BJ (cell line): ENCODE measurements around the gene BICC1. TPM values are rescaled to one million over a fixed set of nuclear protein-coding genes. Genes with fewer than 3 reads are reported as not detected.

Experiments used
- CTCF ChIA-PET: fragments of 350-600 bp; formaldehyde crosslinking; extraction: SDS; loops from one replicate; lab custom pipeline; 2021; ENCODE audit warnings: antibody characterized with exemption, inconsistent platforms; lab: Yijun Ruan, JAX
- POLR2A ChIA-PET: fragments of 300-600 bp; sonication (Branson Sonifier 250); formaldehyde crosslinking; extraction: SDS; loops from one replicate; lab custom pipeline; 2021; ENCODE audit warnings: antibody characterized with exemption; lab: Charles Lee
- DNase-seq: peaks from one replicate; pipeline ENCODE4 v3.0.0-alpha.2; 2011; ENCODE audit warnings: low read depth
- H3K27me3 ChIP-seq: 2 replicates; pipeline ENCODE4 v1.6.0; 2011; ENCODE audit warnings: low read length; ENCODE audit not compliant: control insufficient read depth, insufficient read depth
- H3K36me3 ChIP-seq: 2 replicates; pipeline ENCODE4 v1.5.1; 2011; ENCODE audit warnings: low read length; ENCODE audit not compliant: control insufficient read depth, insufficient read depth
- H3K4me3 ChIP-seq: 2 replicates; pipeline ENCODE4 v1.5.1; 2011; ENCODE audit warnings: low read depth, mild to moderate bottlenecking, control low read depth, low read length
- CTCF ChIP-seq: IDR thresholded peaks from 2 replicates; pipeline ENCODE4 v1.5.1; 2011; ENCODE audit warnings: low read depth, mild to moderate bottlenecking, control low read depth, inconsistent platforms, low read length, moderate library complexity; ENCODE audit not compliant: insufficient read depth
- polyA plus RNA-seq: library from polyadenylated mRNA; depleted of rRNA; stranded (reverse); fragments of >200 nt; gene quantifications from 2 replicates; pipeline ENCODE4 v1.2.3, GENCODE V29; 2011

BICC1 gene
- polyA plus RNA-seq, 1 experiment, result 27.0 TPM

GRCh38 chr10:58779594-58779993 lies 266.9 kb downstream of the BICC1 start:
- Histone ChIP-seq H3K36me3 (no peaks in the 10 kb centered on the region), H3K27me3 (no peaks in the 10 kb centered on the region), H3K4me3 (no peak overlapping the region)
- TF ChIP-seq CTCF, result no peak
- CTCF ChIA-PET, result no interaction called here
- DNase-seq, result no peak
- POLR2A ChIA-PET, result no interaction called here

- H3K27me3 ChIP-seq, result no peaks in the 10 kb centered on the region
- POLR2A ChIA-PET, result no interaction called here
- TF ChIP-seq CTCF, result no peak
- CTCF ChIA-PET, result interaction anchor here (0.5 to 3.0 kb wide), 4 partner anchors 37 to 422 kb away, joined by 3 to 8 read pairs (median 6); no protein-coding TSS in a partner anchor
- no peaks in the 10 kb centered on the region for H3K36me3 ChIP-seq
- DNase-seq, result no peak
- H3K4me3 ChIP-seq, result no peak overlapping the region
Measured at GRCh38 chr10:58780476-58780875, 267.8 kb downstream of the BICC1 start.

GRCh38 chr10:58781873-58782488 lies 269.3 kb downstream of the BICC1 start:
- POLR2A ChIA-PET, result no interaction called here
- no peak for DNase-seq
- Histone ChIP-seq H3K27me3 (no peaks in the 10 kb centered on the region), H3K36me3 (no peaks in the 10 kb centered on the region), H3K4me3 (no peak overlapping the region)
- CTCF ChIA-PET, result interaction anchor here (0.6 to 3.0 kb wide), 10 partner anchors 9 to 396 kb away, joined by 3 to 8 read pairs (median 4); no protein-coding TSS in a partner anchor
- peak; percentile 53 for TF ChIP-seq CTCF

- ChIA-PET CTCF (interaction anchor here (0.8 to 3.0 kb wide), 7 partner anchors 8 to 400 kb away, joined by 3 to 8 read pairs (median 4); no protein-coding TSS in a partner anchor), POLR2A (no interaction called here)
- TF ChIP-seq CTCF, result no peak
- H3K4me3 ChIP-seq, result no peak overlapping the region
- H3K36me3 ChIP-seq, result no peaks in the 10 kb centered on the region
- H3K27me3 ChIP-seq, result no peaks in the 10 kb centered on the region
- peak; percentile 34 for DNase-seq
Measured at GRCh38 chr10:58782876-58783851, 270.5 kb downstream of the BICC1 start.

- TF ChIP-seq CTCF, result no peak
- POLR2A ChIA-PET, result no interaction called here
- DNase-seq, result no peak
- H3K4me3 ChIP-seq, result no peak overlapping the region
- CTCF ChIA-PET, result interaction anchor here (1.0 kb wide), 1 partner anchor 253 kb away, joined by 4 read pairs; no protein-coding TSS in a partner anchor
- 0 out of 2 replicates have a peak, but pooled peaks cover 1% of the 10 kb centered on the region for H3K36me3 ChIP-seq
- H3K27me3 ChIP-seq, result no peaks in the 10 kb centered on the region
Measured at GRCh38 chr10:58784361-58784760, 271.7 kb downstream of the BICC1 start.
